ENCODE results near the gene ZNF138.

DNA sequence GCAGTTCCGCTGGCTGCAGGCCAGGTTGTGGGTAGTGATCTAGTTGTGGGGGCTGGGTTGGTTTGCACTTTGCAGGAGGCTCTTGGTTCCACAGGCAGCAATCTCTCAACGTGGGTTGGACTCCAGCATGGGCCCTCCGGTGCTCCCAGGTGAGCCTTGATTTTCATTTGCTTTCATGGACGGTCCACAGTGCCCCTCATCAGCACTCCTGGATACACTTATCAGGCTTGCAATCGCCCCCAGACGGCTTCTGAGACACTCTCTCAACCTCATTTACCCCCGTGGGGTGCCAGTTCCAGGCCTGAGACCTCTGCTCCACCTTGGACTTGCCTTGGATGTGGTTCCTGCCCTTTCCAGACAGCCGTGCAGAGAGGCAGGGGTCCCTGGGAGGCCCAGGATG, 77.5 kb downstream of the ZNF138 start:
- TF ChIP-seq, protein P1, sequence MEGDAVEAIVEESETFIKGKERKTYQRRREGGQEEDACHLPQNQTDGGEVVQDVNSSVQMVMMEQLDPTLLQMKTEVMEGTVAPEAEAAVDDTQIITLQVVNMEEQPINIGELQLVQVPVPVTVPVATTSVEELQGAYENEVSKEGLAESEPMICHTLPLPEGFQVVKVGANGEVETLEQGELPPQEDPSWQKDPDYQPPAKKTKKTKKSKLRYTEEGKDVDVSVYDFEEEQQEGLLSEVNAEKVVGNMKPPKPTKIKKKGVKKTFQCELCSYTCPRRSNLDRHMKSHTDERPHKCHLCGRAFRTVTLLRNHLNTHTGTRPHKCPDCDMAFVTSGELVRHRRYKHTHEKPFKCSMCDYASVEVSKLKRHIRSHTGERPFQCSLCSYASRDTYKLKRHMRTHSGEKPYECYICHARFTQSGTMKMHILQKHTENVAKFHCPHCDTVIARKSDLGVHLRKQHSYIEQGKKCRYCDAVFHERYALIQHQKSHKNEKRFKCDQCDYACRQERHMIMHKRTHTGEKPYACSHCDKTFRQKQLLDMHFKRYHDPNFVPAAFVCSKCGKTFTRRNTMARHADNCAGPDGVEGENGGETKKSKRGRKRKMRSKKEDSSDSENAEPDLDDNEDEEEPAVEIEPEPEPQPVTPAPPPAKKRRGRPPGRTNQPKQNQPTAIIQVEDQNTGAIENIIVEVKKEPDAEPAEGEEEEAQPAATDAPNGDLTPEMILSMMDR (IDR thresholded peaks at IDR 0.05) = no peak
- TF ChIP-seq POLR2AphosphoS5 (IDR thresholded peaks at IDR 0.05; ENCODE audit: low read depth, low read length) = no peak
- no peak for TF ChIP-seq TCF7L2 (IDR thresholded peaks at IDR 0.05; ENCODE audit: low read depth, low read length)

All from Panc1 (cell line).